Measurements from ENCODE around the gene USP3.
A peak's percentile ranks its signal among the peaks of the same experiment; 100 is the strongest.
"Not testable (repeated sequence)": the region's sequence is repeated elsewhere in the genome, so short reads cannot be mapped to it uniquely, and the experiment has no call there.

The USP3 gene

DNA sequence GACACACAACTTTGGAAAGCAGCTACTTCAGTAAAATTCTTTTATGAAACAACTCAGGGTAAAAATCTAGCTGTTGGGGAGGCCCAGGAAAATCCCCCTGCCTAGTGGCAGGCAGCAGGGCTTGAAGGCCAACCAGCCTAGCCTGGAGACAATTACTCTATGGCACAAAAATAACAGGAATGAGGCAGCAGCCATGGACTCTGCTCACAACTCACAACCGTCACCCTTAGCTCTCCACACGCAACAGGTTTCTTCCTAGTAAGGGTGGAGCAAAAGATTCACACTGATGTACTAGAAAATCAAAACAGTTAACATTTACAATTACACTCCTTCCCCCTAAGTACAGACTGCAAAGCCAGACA lies 92.3 kb downstream of the USP3 start:
- no peak for DNase-seq

DNA sequence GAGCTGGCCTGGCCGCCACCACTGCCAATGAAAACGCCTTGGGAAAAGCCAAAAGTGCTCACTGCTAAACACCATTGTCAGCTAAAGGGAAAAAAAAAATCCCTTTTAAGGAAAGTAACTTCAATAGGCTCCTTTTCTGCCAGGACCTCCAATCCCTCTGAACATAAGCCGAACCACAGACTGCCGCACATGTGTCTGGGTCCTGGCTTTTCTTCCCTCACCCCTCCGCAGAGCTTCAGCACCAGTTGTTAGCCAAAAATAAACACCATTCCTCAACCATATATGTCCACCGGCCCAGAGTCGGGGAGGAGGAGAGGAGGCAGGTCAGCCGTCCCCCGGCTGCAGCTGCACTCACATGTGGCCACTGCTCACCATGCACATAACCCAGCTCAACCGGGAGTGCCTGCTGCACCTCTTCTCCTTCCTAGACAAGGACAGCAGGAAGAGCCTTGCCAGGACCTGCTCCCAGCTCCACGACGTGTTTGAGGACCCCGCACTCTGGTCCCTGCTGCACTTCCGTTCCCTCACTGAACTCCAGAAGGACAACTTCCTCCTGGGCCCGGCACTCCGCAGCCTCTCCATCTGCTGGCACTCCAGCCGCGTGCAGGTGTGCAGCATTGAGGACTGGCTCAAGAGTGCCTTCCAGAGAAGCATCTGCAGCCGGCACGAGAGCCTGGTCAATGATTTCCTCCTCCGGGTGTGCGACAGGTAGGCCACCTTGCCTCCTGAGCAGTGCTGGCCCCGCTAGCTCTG lies 92.8 kb downstream of the USP3 start, which contains the start of gene FBXL22:
TSS of gene FBXL22 (plus strand) at position 350 of the 753 bp plus-strand sequence. CDS start at position 356, 6 bp downstream.
- DNase-seq: no peak

DNA sequence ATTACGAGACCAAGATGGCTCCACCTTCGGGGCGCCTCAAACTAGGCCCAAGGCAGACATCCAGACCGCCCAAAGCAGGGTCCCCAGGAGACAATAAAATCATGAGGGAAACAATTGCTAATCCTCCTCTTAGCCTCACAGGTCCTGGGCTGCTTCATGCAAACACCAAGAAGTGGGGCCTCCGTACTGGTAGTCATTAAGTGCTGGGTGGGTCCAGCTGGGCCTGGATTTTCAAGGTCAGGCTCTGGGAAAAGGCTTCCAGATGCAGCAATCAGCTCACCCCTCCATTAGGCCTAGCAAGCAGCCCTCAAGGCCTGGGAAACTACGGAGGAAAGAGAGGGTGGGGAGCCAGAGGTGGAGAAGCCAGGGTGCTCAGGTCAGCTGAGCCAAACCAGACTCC lies 93.4 kb downstream of the USP3 start:
- DNase-seq: no peak

DNA sequence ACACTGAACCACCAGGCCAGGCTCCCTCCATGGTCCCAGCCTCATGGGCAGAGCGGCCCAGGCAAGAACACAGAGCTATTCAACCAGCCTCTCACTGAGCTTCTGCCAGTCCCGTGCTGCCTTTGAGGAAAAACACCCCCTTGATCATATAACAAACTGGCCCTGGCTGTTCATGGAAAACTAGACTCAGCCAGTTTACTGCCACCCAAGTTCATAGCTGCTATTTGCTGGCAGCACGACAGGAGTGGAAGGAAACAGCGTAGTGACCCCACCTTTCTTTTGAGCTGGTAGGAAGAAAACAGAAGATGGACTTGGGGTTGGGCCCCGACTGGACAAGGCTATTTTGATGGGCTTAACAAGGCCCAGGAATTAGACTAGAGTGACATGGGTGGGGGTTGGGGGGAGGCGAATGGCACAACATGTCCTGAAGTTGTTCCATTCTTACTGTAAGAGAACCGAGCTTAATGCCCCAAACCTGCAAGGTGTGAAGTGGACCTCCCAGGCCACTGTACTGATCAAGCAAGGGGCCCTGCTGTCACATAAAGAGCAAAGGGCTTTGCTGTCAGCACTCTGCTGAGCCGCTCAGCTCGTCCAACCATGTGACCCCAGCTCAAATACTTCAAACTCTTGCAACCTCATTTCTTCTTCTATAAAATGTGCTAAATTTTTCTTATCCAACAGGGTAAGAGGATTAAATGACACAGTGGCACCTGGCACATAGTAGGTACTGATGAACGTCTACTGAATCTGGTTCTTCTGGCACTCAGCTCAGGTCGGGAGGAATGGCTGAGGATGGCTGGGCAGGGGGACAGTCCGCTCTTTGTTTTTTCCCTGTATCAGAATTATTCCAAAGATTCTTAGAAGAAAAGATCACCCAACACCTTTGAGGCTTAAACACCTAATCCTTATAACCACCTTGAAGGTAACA lies 94.3 kb downstream of the USP3 start:
- DNase-seq: no peak

DNA sequence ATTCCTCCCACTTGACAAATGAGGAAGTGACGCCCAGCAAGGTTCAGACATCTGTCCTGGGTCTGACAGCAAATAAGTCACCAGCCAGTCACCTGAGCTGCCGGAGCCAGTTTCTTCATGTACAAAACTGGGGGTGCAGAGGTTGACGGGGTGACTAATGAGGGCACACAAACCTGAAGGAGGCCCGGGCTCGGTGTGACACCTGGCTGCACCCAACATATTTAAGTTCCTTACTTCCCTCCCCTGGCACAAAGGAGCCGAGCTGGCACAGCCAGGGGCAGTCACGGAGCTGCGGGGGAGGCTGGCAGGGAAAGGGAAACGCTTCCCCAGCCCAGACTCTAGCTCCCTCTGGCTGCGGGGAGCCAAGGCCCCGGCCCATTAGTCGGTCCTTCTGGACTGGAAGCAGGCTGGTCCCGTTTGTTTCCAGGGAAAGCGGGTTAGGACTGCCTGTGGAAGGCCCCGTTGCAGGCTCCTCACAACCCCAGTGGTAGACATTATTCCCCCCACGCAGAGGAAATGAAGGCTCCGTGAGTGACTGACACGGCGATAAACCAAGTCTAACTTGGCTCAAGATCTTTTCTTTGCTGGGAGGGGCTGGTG lies 95.1 kb downstream of the USP3 start:
- DNase-seq: no peak

DNA sequence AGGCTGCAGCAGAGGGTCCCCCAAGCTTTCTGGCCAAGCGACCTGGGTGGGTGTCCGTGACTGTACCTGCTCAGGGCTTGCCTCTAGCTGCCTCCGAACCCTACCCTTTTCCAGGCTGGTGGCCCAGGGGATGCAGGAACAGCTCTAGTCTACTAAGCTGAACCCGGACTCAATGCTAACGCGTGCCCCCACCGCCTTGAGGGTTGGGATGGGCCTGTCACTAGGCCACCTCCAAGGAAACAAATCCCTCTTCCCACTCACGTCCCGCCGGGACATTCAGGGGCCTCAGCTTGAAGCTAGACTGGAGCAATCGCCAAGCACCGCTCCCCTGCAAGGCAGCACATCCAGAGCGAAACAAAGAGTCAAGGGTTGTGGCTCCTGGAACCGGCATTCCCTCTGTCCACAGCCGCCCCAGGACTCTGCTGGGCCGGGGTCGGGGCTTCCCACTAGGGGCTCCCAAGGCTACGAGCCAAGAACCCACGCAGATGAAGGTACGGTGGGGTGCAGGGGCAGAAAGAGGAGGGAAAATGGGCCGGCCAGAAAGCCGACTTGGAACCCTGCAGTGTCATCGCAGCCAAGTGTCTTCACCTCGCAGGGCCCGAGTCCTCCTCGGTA lies 95.7 kb downstream of the USP3 start:
- DNase-seq: no peak

DNA sequence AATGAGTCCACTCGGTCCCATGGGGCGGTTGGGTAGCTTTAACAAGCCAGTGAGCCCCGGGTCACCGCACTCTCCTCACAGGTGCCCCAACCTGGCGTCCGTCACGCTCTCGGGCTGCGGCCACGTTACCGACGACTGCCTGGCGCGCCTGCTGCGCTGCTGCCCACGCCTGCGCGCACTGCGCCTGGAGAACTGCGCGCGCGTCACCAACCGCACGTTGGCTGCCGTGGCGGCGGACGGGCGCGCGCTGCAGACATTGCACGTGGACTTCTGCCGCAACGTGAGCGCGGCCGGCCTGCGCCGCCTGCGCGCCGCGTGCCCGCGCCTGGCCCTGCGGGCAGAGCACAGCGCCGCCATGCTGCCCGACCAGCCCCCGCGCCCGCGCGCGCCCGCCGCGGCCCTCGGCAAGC lies 96.2 kb downstream of the USP3 start:
- DNase-seq: peak; percentile 79

DNA sequence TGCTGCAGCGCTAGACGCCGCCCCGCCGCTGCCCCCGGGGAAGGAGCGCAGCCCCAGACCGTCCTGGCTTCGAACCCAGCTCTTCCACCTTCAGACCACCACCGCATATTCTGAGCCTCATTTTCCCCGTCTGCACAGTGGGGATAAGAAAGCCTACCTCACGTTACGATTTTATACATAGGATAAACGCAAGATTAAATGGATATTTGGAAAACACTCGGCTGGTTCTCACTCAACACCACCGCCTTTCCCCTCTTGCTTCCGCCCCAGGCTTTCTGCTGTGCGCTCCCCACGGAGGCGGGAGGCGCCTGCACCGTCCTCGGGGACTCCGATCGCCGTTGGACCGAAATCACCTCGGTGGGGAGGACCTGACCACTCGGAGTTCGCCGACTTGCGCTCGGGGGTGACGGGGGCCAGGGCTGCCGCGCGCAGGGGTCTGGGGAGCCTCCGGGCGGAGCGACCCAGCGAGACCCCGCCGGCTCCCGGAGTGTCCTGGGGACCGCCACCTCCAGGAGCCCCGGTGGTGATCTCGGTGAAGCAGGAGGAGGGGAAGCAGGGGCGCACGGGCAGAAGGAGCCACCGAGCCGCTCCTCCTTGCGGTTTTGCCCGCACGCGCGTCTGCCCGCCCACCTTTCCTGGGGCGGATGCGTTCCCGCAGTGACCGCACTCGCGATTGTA lies 96.8 kb downstream of the USP3 start:
- DNase-seq: no peak

DNA sequence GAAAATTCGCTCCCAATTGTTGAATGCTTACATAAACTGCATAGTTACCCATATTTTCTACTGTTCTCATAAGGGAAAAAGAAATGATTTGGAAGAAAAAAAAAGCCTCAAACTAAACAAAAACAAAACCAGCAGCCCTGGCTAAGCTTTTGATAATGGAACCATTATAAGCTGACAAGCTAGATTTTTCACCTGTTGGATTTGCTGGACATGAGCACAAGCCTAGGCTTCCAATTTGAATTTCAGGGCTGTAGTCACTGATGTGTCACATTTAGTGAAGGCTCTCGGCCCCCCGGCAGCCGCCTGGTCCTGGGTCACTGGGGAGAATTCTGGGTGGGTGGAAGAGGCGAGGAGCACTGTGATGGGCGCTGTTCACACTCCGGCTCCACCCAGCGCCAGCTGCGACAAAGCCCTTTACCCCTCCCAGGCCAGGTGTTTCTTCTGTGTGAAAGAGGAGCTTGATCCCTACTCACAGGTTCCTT lies 97.4 kb downstream of the USP3 start:
- peak; percentile 23 for DNase-seq

DNA sequence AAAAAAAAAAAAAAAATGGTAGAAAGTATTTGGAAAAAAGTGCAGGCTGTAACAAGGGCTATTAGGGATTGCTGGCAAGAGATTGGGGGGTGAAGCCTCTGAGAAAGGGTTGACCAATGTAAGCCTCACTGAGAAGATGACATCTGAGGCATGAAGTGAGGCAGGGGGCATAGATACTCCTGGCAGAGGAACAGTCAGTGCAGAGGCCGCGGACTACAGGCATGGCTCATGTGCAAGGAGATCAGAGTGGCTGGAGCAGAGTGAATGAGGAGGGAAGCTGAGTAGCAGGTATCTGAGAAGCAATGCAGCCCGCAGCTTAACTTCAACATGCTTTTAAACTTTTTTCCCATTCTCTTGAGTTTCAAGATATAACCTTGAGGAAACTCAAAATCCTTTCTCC lies 98.2 kb downstream of the USP3 start:
- DNase-seq: no peak

DNA sequence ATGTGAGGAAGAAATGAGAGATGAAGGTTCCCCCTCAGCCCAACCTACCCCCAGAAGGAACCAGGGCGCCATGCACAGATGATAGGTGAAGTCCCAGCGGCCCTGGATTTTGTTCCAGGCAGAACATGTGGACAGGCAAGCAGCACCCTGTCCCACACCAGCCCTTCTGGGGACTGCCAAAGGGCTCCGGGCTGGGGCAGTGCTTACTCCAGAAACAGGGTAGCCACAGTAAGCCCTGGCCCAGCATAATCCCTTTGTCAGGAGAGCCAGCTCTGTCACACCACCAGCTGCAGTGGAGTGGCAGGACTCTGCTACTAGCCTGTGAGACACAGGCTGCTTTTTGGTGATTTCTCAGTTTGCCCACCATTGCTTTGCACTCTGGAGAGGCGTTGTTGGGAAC lies 99.1 kb downstream of the USP3 start:
- DNase-seq: no peak

DNA sequence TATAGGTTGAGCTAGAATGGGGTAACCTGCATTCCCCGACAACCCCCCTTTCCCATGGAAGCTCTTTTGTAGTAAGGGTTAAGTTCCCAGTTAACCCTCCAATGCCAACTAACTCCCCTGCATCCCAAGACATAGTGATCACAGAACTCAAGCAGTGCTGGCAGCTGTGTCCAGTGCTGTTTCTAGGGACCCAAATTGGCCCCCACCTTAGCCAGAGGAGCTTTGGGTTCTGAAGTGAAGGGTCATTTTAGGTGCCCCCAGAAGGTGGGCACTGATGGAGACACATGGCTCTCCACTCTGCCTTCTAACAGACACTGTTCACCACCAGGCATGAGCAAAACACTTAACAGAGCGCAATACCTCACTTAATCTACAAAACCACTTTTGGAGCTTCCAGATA lies 99.9 kb downstream of the USP3 start:
- DNase-seq: no peak

DNA sequence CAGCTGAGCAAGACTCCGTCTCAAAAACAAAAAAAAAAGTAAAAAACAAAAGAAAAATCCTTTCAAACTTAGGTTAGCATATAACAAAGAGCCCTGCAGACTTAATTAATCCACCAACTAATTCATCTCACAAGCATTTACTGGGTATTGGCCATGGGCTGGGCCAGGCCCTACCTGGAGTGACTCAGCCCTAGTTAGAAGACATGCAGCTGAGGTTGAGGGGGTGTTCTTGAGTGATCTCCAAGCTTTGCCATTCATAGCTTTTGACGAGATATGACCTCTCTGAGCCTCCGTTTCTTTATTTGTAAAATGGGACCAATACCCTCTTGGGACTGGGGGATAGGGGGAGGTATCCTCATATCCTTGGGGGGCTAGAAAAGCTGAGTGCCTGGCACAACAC lies 100.6 kb downstream of the USP3 start:
- DNase-seq: no peak

DNA sequence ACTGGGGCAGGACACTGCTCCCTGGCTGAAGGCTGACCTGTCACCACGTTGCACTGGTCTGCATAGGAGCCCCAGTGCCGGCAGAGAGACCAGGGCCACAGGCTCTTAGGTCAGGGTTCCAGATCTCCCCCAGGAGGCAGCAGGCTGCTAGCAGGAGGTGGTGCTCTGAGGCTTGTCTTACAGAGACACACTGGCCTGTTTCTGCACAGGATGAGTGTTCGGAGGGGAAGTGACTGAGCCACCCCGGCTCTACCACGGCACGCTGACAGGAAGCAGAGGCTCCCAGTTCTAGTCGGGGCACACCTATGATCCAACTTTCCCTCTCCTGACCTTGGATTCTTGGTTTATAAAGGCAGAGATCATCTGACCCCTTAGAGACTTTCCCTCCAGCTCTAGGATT lies 101.4 kb downstream of the USP3 start:
- DNase-seq: no peak

DNA sequence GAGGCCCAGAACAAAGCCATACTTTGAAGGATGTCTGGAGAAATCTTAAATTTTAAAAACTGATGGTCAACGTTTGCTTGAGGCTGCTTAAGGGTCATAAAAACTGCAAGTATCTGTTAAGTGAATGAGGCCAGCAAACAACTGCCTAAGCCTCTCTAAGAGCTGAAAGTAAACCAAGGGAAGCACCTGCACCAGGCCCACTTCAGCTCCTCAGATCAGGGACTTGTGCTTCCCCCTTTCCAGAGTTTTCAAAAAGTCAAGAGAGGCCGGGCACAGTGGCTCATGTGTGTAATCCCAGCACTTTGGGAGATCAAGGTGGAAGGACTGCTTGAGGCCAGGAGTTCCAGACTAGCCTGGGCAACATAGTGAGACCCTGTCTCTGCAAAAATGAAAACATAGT lies 101.9 kb downstream of the USP3 start:
- no peak for DNase-seq

DNA sequence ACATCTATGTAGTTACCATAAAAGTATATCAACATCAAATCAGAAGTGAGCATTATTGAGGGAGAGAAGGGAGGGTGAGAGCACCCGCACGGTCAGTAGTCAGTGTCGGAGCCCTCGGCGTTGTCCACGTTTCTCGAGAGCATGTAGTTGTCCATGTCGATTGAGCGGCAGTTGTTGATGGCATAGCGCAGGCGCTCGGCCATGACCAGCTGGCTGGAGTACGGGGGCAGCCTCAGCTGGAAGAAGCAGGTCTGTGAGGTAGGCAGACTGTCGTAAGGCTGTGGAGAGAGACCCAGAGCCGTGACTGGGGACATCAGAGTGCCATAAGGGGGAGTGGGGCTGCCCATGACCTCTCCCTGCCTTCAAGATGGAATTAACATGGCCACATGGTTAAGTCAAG lies 104.6 kb downstream of the USP3 start:
- DNase-seq: no peak

DNA sequence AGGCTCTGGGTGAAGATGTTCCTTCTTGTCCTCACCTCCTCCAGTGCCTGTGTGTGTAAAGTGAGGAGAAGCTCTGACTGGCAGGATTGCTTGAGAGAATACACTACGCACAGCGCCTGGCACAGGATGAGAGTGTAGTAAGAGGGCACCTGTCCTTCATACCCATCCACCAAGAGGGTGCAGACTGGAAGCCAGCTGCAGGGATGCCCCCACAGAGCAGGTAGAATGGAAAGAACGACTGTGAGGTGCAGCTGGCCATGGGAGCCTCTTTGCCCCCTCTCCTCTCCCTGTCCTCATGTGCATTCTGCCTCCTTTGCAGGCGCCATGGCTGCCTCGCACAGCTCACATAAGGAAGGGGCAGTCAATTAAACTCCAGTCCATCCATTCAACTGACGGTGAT lies 105.1 kb downstream of the USP3 start:
- no peak for DNase-seq

DNA sequence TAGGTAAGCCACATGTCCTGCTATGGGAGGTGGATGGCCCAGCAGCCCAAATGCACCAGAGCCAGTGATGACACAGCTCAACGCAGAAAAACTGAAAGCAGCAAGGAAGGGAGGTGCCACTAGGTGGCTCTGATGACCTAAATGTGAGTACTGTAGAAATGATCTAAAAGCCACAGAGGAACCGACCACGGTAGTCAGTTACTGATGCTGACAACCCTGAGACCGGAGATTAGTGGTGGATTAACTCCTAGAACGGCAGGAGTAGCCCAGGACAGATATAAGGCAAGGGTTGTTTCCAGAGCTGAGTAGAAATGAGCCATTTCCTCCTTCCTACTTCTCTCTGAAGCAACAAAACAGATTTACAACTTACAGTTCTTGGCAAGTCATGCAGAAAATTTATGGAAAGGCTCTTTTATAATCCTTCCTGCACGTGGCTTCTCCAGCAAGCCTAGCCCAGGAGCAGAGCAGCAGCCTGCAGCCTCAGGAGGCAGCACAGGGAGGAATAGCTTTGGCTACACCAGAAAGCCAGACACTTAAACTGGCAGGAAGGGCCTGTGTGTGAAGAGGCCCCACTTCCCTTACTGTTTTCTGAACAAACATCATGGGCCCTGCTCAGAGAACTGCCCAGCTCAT lies 105.9 kb downstream of the USP3 start:
- peak; percentile 45 for DNase-seq

DNA sequence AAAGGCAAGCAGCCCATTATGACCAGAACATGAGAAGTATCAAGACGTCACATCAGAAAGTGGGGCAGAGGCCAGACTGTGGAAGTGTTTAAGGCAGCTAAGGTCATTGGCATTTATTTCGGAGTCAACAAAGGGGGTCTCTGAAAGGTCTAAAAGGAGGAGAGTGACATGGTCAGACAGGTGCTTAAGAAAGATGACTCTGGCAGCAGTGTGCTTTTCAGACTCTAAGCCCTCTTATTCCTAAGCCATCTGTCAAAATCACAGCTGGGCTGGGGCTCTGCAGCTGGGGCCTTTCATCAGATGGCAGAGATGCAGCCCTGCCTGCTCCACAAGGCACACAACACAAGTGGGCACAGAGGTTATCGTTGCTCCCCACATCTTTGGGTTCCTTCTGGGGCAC lies 106.8 kb downstream of the USP3 start:
- no peak for DNase-seq

DNA sequence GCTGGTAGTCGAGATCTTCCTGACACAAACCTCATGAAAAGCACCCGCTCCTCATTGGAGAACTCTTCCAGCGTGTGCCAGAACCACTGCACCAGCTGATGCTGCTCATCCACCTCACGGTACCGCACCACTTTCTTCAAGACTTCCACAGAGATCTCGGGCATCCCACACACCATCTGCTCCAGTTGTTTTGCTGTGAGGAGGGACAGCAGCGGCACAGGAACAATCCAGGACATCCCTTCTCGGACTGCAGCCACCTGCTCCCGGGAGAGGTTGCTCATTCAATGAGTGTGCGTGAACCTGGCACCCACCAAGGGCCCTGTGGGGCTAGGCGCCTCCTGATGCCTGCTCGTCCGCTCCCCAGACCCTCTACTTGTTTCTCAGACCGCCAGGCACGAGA lies 107.9 kb downstream of the USP3 start:
- DNase-seq: no peak

DNA sequence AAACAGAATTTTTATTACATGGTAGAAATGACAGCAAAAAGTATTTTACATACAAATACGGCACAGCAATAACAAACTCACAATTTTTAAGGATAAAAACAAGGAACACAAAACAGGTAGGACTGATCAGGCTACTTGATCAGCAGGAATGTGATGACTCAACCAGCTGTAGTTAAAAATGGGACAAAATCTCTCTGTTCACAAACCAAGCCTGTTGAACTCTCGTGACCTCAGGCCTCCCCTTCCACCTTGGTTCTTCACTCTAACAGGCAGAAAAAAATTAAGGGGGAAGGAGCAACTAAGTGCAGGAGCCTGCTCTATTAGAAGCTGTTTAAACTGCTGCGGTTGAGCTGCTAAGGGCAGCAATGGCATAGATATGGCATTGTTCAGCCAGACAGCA lies 111.5 kb downstream of the USP3 start:
- no peak for DNase-seq

DNA sequence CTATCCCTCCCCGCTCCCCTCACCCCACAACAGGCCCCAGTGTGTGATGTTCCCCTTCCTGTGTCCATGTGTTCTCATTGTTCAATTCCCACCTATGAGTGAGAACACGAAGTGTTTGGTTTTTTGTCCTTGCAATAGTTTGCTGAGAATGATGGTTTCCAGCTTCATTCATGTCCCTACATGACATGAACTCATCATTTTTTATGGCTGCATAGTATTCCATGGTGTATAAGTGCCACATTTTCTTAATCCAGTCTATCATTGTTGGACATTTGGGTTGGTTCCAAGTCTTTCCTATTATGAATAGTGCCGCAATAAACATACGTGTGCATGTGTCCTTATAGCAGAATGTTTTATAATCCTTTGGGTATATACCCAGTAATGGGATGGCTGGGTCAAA lies 112.8 kb downstream of the USP3 start:
- not testable (repeated sequence) for DNase-seq

Data from NCI-H1417 treated with DMSO at 0.1 percent for 48 hours (cell line).